ELF-1 (cell line): ENCODE data around the gene FNDC5.

Experiments
- DNase-seq: peaks from one replicate; pipeline ENCODE4 v3.0.0-alpha.2; 2016; ENCODE audit warnings: low read depth, low spot score

The FNDC5 gene

GRCh38 chr1:32865639-32866405 is 4.9 kb downstream of the FNDC5 start:
- DNase-seq, result no peak

GRCh38 chr1:32864375-32865019 is 6.2 kb downstream of the FNDC5 start:
- no peak for DNase-seq

- no peak for DNase-seq
These were observed 6.8 kb downstream of the FNDC5 start for GRCh38 chr1:32863881-32864245.

DNA sequence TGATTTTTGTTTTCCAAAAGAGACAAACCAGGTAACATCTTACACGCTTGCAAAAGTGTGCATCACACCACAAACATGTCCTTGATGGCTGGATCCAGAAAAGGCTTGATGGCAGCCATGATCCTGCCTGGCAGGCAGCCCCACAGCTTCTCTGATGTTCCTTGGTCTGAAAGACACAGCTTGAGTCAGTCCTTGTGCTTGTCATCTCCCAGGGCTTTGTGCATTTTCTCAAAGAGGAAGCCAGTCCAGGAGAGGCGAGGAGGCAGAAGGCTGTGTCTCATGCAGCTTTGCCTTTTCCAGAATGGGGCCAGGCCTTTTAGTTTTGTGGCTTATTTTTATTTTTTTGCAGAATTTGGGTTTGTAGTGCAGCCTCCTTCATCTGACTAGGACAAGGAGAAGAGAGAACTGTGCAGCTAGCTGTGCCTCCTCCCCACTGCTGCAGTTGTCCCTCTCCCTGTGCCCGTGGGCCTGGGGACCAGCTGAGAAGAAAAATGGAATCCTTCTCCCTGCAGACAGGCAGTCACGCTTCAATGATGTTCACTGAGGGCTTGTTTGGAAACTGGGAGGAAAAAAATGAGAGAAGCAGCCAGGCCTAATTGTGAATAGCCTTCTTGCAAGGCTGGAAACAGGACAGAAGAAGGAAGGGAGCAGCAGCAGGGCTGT is 7.4 kb downstream of the FNDC5 start:
- DNase-seq, result no peak

GRCh38 chr1:32861904-32862695 is 8.6 kb downstream of the FNDC5 start:
- no peak for DNase-seq

- no peak for DNase-seq
These were observed 10.1 kb downstream of the FNDC5 start for GRCh38 chr1:32860566-32860965.

GRCh38 chr1:32859915-32860314 is 10.8 kb downstream of the FNDC5 start:
- no peak for DNase-seq

DNA sequence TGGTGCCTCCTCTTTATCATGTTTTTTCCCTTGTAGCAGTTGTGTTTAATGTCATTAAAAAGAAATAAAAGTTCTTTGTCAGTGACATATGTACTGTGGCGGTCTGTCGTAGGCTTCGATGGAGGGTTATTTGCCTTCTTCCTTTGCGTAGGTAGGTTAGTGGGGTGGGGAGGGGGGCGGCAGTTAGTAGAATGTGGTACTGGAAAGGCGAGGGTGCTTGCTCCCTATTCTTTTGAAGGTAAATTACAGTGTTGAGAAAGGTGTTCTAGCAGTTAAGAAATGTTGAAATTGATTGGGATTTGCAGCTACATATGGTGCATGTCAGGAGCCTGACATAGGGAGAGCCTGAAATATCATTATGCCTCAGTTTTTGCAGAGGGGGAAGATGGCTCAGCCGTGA is 11.9 kb downstream of the FNDC5 start:
- DNase-seq, result no peak

DNA sequence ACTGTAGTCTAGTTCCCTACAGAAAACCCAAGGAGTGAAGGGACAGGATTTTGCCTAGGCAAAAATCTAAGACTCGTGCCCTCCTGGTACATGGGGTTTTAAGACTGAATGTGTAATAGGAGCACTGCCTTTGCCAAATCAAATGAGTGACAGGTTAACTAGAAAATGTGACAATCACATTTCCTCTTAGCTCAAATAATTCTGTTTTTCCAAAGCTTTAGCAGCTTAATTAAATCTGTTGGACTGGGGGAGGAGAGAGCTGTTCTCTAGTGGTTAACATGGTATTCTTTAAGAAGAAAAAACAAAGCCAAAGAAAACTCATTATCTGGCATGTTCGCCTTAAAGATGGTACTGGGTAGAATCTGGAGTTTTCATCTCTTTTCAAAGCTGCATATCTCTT is 12.6 kb downstream of the FNDC5 start:
- no peak for DNase-seq

DNA sequence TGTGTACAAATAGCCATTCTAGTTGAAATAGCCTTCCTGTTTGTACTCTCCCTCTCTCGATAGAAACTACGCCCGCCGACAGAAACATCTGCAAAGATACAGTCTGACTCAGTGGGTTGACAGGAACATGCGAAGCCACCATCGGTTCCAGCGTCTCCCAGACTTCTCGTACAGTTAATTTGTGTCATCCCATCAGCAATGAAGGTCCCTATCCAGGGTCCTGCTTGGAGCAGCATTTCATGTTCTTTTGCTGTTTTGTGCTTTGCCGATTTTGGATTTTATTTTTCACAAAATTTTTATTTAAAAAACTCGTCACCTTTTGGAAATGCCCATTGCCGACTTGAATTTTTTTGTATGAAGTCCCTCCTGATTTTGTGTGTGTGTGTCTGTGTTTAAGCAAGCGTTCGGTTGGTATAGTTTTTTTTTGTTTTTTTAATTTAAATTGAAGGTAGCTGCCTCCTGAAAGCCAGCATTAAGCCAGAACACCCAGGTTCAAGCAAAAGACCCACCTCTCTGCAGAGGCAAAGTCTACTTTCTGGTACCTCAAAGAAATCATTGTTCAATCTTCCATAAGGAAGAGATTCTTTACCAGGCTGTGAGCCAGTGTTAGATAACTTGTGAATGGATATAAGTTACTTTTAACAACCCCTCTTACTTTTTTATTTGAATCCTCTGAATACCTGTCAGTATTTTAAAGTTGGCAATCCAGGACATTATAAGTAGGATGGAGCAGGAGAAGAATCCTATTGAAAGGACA is 14.7 kb downstream of the FNDC5 start:
- DNase-seq, result no peak

- DNase-seq, result no peak
These were observed 22.2 kb downstream of the FNDC5 start for GRCh38 chr1:32848354-32849063.

DNA sequence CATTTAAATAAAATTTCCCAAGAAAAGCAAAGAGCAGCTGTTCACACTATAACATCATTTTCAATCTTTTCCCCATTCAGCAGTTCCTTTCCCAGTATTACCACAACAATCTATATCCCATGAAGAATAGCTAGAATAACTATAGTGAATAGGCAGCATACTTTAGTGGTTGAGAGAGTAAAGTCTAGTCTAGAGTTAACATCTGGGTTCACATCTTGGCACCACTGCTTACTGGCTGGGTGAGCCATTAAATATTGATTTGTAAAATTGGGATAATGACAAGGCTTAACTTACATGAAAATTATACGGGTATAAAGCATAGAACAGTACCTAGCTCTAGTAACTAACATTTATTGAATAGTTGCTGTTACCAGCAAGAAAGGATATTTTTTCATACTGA is 38.8 kb downstream of the FNDC5 start:
- DNase-seq, result no peak

DNA sequence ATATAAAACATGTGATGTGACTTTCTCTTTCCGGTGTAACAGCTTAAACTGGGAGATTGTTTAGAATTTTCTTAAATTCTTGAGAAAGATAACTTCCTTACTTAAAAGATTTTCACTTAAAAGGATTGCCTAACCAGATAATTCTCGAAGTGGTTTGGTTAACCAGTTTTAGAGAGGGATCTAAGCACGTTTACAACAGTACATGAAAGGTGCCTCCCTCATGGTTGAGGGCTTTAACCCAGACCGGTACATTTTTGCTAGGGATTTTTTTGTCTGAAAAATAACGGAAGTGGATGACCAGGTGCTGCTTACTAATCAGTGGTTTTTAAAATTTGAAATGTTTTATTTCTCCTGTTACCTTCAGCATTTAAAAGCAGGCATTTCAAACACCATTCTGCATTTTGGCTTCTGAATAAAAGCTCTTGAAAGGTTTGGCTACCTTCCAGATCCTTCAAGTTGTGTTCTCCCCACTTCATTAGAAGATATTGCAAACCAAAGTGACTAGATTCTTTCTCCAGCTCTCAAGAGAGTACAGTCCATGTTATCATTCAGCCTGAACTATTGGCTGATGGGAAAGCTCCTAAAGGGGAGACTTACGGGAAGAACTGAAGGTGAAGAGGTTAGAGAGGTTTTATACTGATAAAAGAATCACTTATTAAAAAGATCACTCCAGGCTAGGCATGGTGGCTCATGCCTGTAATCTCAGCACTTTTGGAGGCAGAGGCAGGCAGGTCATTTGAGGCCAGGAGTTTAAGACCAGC is 40.4 kb downstream of the FNDC5 start:
- DNase-seq, result no peak

GRCh38 chr1:32828341-32828740 is 42.4 kb downstream of the FNDC5 start:
- DNase-seq, result no peak

- no peak for DNase-seq
These were observed 45.5 kb downstream of the FNDC5 start for GRCh38 chr1:32825181-32825580.

- no peak for DNase-seq
These were observed 51.7 kb downstream of the FNDC5 start for GRCh38 chr1:32818804-32819541.

GRCh38 chr1:32817815-32818786 is 52.6 kb downstream of the FNDC5 start:
- peak; percentile 89 for DNase-seq

GRCh38 chr1:32817159-32817814 is 53.4 kb downstream of the FNDC5 start, which contains the start of the genes S100PBP and YARS1:
TSS of gene S100PBP (plus strand) at chr1:32817653. CDS start at chr1:32826100, 8,447 bp downstream.
TSS of gene YARS1 (minus strand) at chr1:32817358. CDS start at chr1:32817244, 114 bp downstream.
- peak; percentile 100 for DNase-seq
